Measurements from ENCODE around the gene FGF3.

GRCh38 chr11:69821511-69822040, 2.4 kb upstream of the FGF3 start:
- TF ChIP-seq CTCF (IDR thresholded peaks at IDR 0.05) = no peak
- no peak for TF ChIP-seq POLR2A (IDR thresholded peaks at IDR 0.05)
